Activated T-cell treated with anti-CD3 and anti-CD28 coated beads, Interleukin-2, amount 50 U/mL, for 4 hours (primary cell): ENCODE results near the gene TIFAB. TPM values are rescaled to one million over a fixed set of nuclear protein-coding genes. Genes with fewer than 3 reads are reported as not detected.

Experiments
- ATAC-seq, 2 donors: fragments of 200-7000 bp; cut with Tn5 transposase; one replicate each; pipeline ENCODE4 v1.10.0; 2021
- DNase-seq: peaks from one replicate; pipeline ENCODE4 v3.0.0-alpha.2; 2020
- H3K27me3 Mint-ChIP-seq: one replicate; pipeline ENCODE4 v1.8.0; 2021; ENCODE audit warnings: low read depth, mixed read lengths
- H3K36me3 Mint-ChIP-seq: one replicate; pipeline ENCODE4 v1.8.0; 2022; ENCODE audit warnings: mixed read lengths; ENCODE audit not compliant: insufficient read depth
- H3K4me1 Mint-ChIP-seq: one replicate; pipeline ENCODE4 v1.8.0; 2021; ENCODE audit warnings: low read depth, mixed read lengths
- H3K4me3 Mint-ChIP-seq: one replicate; pipeline ENCODE4 v1.8.0; 2021; ENCODE audit warnings: mild to moderate bottlenecking, moderate library complexity, mixed read lengths
- H3K9me3 Mint-ChIP-seq: one replicate; pipeline ENCODE4 v1.8.0; 2021; ENCODE audit warnings: mixed read lengths
- total RNA-seq, 3 donors: library from RNA; stranded (reverse); gene quantifications; one replicate each; pipeline ENCODE4 v1.2.1, GENCODE V29; 2021

Gene TIFAB
- total RNA-seq, 3 donors from 2014 or later, result not detected

- H3K9me3 Mint-ChIP-seq, result no peaks in the 10 kb centered on the region
- DNase-seq (no peak), ATAC-seq (no peak)
- no peaks in the 10 kb centered on the region for H3K36me3 Mint-ChIP-seq
- peaks cover 17% of the 10 kb centered on the region for H3K27me3 Mint-ChIP-seq
- no peak overlapping the region for H3K4me3 Mint-ChIP-seq
- H3K4me1 Mint-ChIP-seq, result no peaks in the 10 kb centered on the region
Measured at GRCh38 chr5:135472141-135472540, 20.0 kb upstream of the TIFAB start.

DNA sequence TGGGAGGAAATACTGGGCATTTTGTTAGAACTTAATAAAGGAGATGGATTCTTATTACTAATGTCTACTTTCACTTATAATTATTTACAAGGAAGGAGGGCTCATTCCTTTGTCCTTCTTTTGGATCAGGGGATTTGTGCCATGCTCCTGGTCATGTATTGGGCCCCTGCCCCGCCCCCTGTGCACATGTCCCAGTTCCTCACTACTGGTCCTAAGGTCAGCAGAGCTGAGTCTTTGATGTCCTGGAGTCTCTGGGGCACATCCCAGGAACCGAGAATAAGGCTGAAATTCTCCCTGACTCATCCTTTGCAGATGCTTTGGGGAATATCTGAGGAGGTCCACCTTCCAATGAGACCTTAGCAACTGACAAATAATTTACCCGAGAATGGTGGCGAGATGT, 19.6 kb upstream of the TIFAB start:
- DNase-seq (no peak), ATAC-seq (no peak)
- Mint-ChIP-seq H3K4me3 (no peak overlapping the region), H3K36me3 (no peaks in the 10 kb centered on the region), H3K27me3 (peaks cover 17% of the 10 kb centered on the region), H3K4me1 (no peaks in the 10 kb centered on the region), H3K9me3 (no peaks in the 10 kb centered on the region)

DNA sequence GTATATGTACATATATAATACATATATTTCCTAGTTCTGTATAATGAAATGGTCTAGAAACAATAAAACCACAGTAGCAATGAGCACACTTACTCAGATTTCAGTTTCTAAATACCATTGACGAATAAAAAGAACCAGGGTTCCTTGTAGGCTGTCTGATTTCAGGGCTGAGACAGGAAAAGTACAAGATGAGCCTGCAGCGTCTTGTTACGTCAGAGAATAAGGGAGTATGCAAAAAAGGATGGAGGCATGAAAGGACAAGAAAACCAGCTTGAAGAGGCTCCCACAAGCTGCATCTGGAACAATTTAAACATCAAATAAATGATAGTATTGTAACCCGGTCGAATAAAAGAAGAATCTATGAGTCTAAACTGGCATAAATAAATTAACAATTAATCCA, 17.8 kb upstream of the TIFAB start:
- peaks cover 3% of the 10 kb centered on the region for H3K4me1 Mint-ChIP-seq
- peaks cover 32% of the 10 kb centered on the region for H3K27me3 Mint-ChIP-seq
- no peak for DNase-seq
- H3K36me3 Mint-ChIP-seq, result no peaks in the 10 kb centered on the region
- ATAC-seq, result no peak
- no peaks in the 10 kb centered on the region for H3K9me3 Mint-ChIP-seq
- no peak overlapping the region for H3K4me3 Mint-ChIP-seq

GRCh38 chr5:135468541-135468940, 16.4 kb upstream of the TIFAB start:
- no peak for ATAC-seq

GRCh38 chr5:135467871-135468485, 15.8 kb upstream of the TIFAB start:
- Mint-ChIP-seq H3K27me3 (peaks cover 40% of the 10 kb centered on the region), H3K9me3 (no peaks in the 10 kb centered on the region), H3K4me1 (peaks cover 3% of the 10 kb centered on the region), H3K36me3 (no peaks in the 10 kb centered on the region), H3K4me3 (no peak overlapping the region)
- DNase-seq (no peak), ATAC-seq (no peak)

More at GRCh38 chr5:135468541-135468940, 16.4 kb upstream of the TIFAB start:
- no peaks in the 10 kb centered on the region for H3K9me3 Mint-ChIP-seq
- peaks cover 38% of the 10 kb centered on the region for H3K27me3 Mint-ChIP-seq
- DNase-seq, result no peak
- H3K4me3 Mint-ChIP-seq, result no peak overlapping the region
- H3K36me3 Mint-ChIP-seq, result no peaks in the 10 kb centered on the region
- H3K4me1 Mint-ChIP-seq, result peaks cover 3% of the 10 kb centered on the region

GRCh38 chr5:135467051-135467625, 15.0 kb upstream of the TIFAB start:
- Mint-ChIP-seq H3K27me3 (peaks cover 40% of the 10 kb centered on the region), H3K4me1 (peaks cover 8% of the 10 kb centered on the region), H3K36me3 (no peaks in the 10 kb centered on the region), H3K4me3 (no peak overlapping the region), H3K9me3 (no peaks in the 10 kb centered on the region)
- no peak for DNase-seq
- no peak for ATAC-seq

- ATAC-seq (peak; percentile 91 to 95), DNase-seq (peak; percentile 51)
- Mint-ChIP-seq H3K4me3 (peak overlapping the region; percentile 37), H3K9me3 (no peaks in the 10 kb centered on the region), H3K4me1 (peaks cover 9% of the 10 kb centered on the region), H3K36me3 (no peaks in the 10 kb centered on the region), H3K27me3 (peaks cover 38% of the 10 kb centered on the region)
Measured at GRCh38 chr5:135466178-135467050, 14.3 kb upstream of the TIFAB start.

DNA sequence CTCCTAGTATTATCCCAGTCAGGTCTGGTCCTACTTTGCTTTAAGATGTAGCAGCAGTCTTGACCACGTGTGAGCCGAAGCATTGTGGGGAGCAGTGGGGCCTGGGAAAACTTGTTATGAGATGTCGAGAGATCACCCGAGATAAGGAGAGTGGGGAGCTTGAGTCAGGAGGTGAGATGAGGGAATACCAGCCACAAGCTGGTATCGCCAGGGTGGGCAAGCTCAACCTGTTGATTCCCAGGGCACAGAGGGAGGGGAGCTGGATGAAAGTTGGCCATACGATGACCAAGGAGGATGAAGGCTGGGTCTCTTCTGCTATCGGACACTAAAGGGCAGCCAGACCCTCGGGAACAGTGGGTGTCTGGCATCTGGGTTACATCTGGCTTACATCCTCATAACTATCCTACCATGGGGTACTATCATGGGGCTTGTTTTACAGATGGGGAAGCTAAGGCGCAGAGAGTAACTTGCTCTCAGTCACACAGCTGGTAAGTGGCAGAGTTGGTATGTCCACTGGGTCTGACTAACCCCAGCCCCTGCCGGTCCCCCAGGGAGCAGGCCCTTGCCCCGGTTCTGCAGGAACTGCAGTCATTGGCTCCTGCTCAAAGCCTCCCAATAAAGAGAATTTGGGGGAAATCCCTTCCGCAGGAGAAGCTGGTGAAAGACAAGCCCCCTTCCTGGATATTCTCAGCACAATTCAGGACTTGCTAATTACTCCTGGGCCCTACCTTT, 13.4 kb upstream of the TIFAB start:
- Mint-ChIP-seq H3K9me3 (no peaks in the 10 kb centered on the region), H3K36me3 (no peaks in the 10 kb centered on the region), H3K4me3 (no peak overlapping the region), H3K4me1 (peaks cover 9% of the 10 kb centered on the region), H3K27me3 (peaks cover 37% of the 10 kb centered on the region)
- no peak for ATAC-seq
- DNase-seq, result no peak

GRCh38 chr5:135462304-135462703, 10.2 kb upstream of the TIFAB start:
- DNase-seq, result peak; percentile 22
- Mint-ChIP-seq H3K27me3 (peaks cover 29% of the 10 kb centered on the region), H3K4me3 (no peak overlapping the region), H3K9me3 (no peaks in the 10 kb centered on the region), H3K4me1 (peaks cover 9% of the 10 kb centered on the region), H3K36me3 (no peaks in the 10 kb centered on the region)
- ATAC-seq, result peak; percentile 58 to 59

- DNase-seq (no peak), ATAC-seq (no peak)
- H3K27me3 Mint-ChIP-seq, result peaks cover 28% of the 10 kb centered on the region
- H3K4me1 Mint-ChIP-seq, result peaks cover 9% of the 10 kb centered on the region
- H3K4me3 Mint-ChIP-seq, result no peak overlapping the region
- no peaks in the 10 kb centered on the region for H3K36me3 Mint-ChIP-seq
- H3K9me3 Mint-ChIP-seq, result no peaks in the 10 kb centered on the region
Measured at GRCh38 chr5:135461481-135462151, 9.5 kb upstream of the TIFAB start.

- H3K27me3 Mint-ChIP-seq, result peaks cover 23% of the 10 kb centered on the region
- ATAC-seq (no peak), DNase-seq (no peak)
- no peaks in the 10 kb centered on the region for H3K36me3 Mint-ChIP-seq
- no peaks in the 10 kb centered on the region for H3K9me3 Mint-ChIP-seq
- H3K4me1 Mint-ChIP-seq, result peaks cover 6% of the 10 kb centered on the region
- H3K4me3 Mint-ChIP-seq, result no peak overlapping the region
Measured at GRCh38 chr5:135460246-135461033, 8.3 kb upstream of the TIFAB start.

DNA sequence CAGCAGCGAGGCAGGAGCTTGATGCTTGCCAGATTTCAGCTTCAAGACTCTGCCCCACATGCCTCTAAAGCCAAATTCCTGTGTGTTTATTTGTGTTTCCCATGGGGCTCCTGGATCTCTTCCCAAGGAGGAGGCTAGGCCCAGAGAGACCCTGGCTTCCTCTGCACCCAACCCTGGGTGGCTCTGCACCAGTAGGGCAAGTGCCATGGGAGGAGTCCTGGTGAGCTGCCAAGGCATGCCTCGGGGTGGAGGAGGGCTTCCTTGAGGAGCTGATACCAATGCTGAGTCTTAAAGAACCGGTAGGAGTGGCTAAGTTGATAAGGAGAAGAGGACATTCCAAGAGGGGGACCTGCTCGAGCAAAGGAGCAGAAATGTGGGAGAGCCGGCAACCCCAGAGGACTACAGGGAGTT, 6.8 kb upstream of the TIFAB start:
- ATAC-seq (no peak), DNase-seq (no peak)
- Mint-ChIP-seq H3K4me1 (peaks cover 6% of the 10 kb centered on the region), H3K27me3 (peaks cover 17% of the 10 kb centered on the region), H3K9me3 (no peaks in the 10 kb centered on the region), H3K4me3 (no peak overlapping the region), H3K36me3 (no peaks in the 10 kb centered on the region)

DNA sequence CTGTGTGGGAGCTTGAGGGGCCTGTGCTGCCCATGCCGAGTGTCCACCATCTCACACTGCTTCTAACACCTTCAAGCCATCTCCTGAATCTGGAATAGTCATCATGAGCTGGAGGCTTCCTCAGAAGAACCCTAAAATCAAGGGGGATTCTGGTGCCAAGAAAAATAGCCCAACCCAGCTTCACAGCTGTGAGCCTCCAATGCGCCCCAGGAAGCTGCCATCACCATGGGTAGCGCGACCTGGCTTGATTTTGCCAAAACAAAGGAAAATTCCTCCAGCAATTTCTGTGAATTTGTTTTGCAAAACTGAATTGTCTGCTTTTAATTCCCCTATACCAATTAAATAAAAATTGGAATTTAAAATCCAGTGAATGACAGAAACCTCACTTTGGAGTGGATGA, 6.2 kb upstream of the TIFAB start:
- no peaks in the 10 kb centered on the region for H3K36me3 Mint-ChIP-seq
- peaks cover 6% of the 10 kb centered on the region for H3K4me1 Mint-ChIP-seq
- peaks cover 12% of the 10 kb centered on the region for H3K27me3 Mint-ChIP-seq
- no peaks in the 10 kb centered on the region for H3K9me3 Mint-ChIP-seq
- ATAC-seq (no peak), DNase-seq (no peak)
- H3K4me3 Mint-ChIP-seq, result no peak overlapping the region
